GM21381 (cell line): ENCODE results near the gene COPG2.
A peak's percentile ranks its signal among the peaks of the same experiment; 100 is the strongest.
"Not testable (repeated sequence)": the region's sequence is repeated elsewhere in the genome, so short reads cannot be mapped to it uniquely, and the experiment has no call there.

Experiments
- ATAC-seq: cut with Tn5 transposase; IDR thresholded peaks from one replicate; pipeline ENCODE4 v1.9.1; 2021; ENCODE audit warnings: mild to moderate bottlenecking, moderate library complexity; ENCODE audit not compliant: unreplicated experiment

The COPG2 gene, protein sequence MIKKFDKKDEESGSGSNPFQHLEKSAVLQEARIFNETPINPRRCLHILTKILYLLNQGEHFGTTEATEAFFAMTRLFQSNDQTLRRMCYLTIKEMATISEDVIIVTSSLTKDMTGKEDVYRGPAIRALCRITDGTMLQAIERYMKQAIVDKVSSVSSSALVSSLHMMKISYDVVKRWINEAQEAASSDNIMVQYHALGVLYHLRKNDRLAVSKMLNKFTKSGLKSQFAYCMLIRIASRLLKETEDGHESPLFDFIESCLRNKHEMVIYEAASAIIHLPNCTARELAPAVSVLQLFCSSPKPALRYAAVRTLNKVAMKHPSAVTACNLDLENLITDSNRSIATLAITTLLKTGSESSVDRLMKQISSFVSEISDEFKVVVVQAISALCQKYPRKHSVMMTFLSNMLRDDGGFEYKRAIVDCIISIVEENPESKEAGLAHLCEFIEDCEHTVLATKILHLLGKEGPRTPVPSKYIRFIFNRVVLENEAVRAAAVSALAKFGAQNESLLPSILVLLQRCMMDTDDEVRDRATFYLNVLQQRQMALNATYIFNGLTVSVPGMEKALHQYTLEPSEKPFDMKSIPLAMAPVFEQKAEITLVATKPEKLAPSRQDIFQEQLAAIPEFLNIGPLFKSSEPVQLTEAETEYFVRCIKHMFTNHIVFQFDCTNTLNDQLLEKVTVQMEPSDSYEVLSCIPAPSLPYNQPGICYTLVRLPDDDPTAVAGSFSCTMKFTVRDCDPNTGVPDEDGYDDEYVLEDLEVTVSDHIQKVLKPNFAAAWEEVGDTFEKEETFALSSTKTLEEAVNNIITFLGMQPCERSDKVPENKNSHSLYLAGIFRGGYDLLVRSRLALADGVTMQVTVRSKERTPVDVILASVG

DNA sequence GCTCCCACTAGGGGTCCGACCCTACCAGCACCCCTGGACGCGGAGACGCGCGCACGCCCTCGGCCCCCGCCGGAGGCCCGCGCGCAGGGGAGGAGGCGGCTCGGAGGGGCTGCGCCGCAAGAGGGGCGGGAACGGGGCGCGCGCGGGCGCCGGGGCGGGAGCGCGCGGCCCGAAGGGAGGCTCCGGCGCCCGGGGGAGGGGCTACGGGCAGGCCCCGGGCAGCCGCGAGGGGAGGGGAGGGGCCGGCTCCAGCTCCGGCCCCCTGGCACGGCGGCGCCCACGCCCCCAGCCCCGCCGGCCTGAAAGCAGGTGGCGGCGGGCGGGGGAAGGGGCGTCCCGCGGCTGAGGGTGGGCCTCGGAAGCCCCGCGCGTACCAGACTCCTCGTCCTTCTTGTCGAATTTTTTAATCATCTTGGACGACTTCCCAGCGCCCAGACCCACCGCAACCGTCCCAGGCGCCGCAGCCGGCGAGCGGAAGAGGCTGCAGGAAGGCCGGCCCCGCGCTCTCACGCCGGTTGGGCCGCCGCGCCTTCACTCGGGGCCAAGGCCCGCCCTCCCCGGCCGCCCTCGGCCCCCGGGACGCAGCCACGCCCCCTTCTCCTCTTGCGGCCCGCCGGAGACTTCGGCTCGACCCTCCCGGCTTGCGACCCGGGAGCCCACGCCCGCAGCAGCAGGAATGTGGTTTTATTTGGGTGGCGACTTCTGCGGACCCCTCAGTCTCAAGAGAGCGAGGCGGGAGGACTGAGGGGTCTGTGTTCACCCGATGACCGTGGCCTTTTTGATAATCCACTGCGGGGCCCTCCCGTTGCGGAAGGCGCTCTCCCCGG, at the start of gene COPG2:
Gene COPG2 (minus strand): TSS at position 491 of the 827 bp plus-strand sequence. CDS start 80 bp downstream, at position 411.
- peak; percentile 93 for ATAC-seq

DNA sequence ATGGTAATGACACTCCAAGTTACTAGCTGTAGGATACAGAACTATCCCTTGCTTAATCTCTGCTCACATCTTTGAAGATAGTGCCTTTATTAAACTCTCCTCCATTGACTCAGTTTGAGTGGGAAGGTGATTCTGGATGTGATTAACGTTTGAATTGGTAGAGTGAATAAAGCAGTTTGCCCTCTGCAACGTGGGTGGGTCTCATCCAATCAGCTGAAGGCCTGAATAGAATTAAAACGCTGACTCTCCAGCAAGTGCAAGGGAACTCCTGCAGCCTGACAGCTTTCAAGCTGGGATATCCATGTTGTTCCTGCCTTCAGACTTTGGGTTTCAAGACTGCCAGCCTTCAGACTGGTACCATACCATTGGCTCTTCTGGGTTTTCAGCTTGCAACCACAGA, 43.9 kb upstream of the COPG2 start:
- ATAC-seq = no peak

- ATAC-seq = no peak
Measured at GRCh38 chr7:130708766-130709165, 40.2 kb upstream of the COPG2 start.

DNA sequence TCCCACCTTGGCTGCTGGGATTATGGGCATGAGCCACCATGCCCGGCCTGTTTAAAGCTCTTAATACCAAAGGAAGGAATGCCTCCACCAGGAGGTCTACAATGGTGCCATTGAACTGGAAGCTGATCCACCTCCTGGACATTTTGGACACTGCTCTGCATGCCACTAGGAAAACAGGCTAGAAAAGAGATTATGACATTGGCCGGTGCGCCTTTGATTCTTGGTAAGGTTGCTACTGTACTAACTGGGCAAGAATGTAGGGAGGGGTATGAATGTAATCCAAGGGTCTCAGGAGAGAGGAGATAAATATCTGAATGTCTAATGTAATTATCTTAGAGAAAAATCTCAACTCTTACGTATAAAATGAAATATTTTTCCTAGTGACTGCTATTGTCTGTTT, 39.5 kb upstream of the COPG2 start:
- ATAC-seq = no peak

DNA sequence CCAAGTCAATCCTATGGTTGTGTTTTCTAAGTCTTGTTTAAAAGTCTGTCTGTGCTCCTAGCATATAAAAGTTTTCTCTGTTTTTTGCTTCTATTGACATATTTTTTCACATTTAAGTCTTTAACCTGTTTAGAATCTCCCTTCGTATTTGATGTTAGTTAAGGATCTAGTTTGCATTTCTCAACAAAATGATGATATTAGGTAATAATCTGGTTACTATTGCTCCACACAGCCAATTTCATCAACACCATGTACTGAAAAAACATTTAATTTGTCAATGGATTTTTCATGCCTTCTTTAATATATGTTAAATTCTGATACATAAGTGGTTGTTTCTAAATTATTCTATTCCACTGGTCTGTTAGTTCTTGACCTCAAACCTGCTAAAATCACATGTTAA, 35.3 kb upstream of the COPG2 start:
- ATAC-seq = no peak

DNA sequence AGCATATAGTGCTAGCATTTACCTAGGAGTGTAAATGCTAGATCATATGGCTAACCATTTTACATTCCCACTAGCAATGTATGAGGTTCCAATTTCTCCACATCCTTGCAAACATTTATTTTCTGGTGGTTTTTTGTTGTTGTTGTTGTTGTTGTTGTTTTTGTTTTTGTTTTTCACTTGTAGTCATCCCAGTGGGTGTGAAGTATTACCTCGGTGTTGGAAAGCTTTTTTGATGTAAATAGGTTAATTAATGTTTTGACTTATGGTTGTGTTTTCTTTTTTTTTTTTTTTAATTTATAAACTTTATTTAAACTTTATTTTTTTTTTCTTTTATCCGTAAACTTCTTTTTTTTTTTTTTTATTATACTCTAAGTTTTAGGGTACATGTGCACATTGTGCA, 33.1 kb upstream of the COPG2 start:
- ATAC-seq = no peak

- no peak for ATAC-seq
Measured at GRCh38 chr7:130700760-130701159, 32.2 kb upstream of the COPG2 start.

DNA sequence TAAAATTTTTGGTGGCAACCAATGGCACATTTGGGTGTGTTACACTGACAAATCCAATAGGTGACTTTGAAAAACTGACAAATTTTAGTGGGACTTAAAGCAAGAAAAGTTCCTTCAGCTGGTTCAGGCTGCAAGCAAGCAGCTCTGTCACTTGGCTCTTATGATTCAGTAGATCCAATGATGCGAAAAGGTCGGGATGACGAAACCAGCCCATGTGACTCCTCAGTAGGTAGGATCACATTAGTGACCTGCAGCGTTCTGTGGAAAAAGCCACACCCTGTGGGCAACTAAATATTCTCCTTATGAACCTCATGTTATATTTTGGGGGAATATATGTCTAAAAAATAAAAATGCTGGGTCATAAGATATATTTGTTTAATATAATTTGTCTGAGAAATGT, 31.1 kb upstream of the COPG2 start:
- ATAC-seq = no peak

DNA sequence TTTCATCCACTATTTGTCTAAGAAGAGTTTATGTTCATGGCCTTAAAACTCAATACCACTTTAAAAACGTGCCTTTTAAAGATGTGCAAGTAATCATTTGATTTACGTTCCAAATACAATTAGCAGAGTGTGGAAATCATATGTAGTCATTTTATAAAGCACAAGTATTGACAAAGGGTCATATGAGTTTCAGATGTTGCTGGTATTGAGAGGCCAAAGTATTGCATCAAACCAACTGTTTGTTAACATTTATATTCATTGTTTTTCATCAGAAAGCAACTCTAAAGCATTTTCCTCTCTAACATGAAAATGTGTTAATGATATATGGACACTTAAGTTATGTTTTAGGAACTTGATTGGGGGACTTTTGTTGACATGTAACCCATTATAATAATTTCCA, 29.3 kb upstream of the COPG2 start:
- ATAC-seq = no peak

GRCh38 chr7:130695840-130696239, 27.3 kb upstream of the COPG2 start:
- no peak for ATAC-seq

- ATAC-seq = not testable (repeated sequence)
Measured at GRCh38 chr7:130692396-130692795, 23.8 kb upstream of the COPG2 start.

DNA sequence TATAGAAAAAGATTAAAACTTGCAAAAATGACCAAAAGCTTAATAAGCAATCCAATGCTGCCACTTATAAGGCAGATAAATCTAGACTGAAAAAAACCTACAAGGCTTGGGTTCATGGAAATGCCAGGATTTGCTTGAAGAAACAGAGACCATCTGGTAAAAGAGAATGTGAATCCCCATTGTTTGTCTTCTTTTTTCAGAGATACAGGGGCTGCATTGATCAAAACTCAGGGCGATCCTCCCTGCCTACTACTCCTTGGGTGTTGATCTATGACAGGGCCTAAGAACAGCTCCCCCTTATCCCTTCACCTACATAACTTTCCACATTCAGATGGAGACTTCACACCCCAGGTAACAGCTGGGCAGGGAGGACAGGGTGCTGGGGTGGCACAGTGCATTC, 21.1 kb upstream of the COPG2 start:
- ATAC-seq = no peak

- ATAC-seq = no peak
Measured at GRCh38 chr7:130683026-130683425, 14.5 kb upstream of the COPG2 start.

DNA sequence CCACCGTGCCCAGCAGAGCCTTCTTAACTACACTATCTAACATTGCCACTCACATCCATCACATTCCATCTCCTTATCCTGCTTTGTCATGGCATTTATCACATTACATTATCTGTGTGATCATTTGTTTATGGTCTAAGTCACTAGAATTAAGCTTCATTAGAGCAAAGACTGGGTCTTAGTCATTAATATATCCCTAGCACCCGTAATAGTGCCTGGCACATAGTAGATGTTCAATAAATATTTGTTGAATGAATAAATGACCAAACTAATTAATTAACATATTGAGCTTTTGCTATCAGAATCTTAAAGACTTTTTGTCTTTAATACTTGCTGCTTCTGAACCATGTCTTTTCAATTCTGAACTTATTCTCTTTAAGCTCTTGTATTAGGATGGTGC, 5.9 kb upstream of the COPG2 start:
- ATAC-seq = no peak

- ATAC-seq = no peak
Measured at GRCh38 chr7:130673066-130673465, 4.5 kb upstream of the COPG2 start.

- no peak for ATAC-seq
Measured at GRCh38 chr7:130672146-130672545, 3.6 kb upstream of the COPG2 start.

GRCh38 chr7:130669085-130669700, 645 bp upstream of the COPG2 start:
- no peak for ATAC-seq

DNA sequence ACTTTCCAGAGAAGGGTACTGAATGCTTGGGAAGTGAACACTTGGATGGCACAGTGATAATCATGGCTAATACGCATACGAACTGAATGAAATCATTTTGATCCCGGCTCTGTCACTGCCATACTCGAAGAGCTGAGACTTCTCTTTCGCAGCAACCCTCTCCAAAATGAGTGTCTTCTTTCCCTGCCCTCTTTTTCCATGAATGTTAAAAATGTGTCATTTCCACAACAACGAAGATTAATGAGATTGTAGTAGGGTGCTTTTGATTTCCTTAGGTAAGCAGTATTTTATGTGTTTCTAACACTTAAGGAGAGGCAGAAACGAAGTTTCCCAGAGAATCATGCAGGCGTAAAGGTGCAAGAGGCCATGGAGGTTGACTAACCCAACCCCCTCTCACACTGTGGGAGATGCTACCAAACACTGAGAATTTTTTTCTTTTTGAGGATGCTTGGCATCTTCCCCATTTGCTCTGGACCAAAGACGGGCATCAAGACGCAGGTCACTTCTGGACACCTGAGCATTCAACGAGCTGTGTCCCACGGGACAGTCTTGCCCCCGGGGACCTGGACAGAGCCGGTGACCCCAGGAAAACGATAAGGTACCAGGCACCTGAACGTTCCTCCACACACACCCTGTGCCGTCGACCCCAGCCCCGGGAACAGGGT, 823 bp downstream of the COPG2 start:
- ATAC-seq = peak; percentile 5

GRCh38 chr7:130662426-130662825, 6.1 kb downstream of the COPG2 start:
- no peak for ATAC-seq

DNA sequence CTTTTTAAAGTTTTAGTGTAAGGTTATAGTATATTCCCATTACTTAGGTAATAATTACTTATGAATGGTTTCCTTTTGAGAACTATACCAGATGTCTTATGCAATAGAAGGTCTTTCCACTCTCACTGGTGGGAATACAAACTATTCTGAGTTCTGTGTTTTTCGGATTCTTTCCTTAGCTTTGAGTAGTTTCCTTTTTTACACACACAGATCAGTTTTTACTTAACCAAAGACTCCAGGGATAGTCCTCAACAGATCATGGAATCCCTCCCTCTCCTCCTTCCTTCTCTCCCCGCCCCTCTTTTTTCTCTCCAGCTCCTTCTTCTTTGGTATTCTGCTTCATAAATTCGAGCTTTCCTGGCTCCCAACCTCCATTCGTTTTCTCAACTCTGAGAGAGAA, 13.3 kb downstream of the COPG2 start:
- no peak for ATAC-seq
